A673 (cell line): ENCODE data around the gene DDX39A. TPM values are rescaled to one million over a fixed set of nuclear protein-coding genes. Genes with fewer than 3 reads are reported as not detected.
"Not testable (repeated sequence)": the region's sequence is repeated elsewhere in the genome, so short reads cannot be mapped to it uniquely, and the experiment has no call there.

Source experiments
- BruUV-seq: library from RNA; stranded (reverse); fragments of 400-500 nt; replicated peaks from 2 replicates; lab custom pipeline; 2021; lab: Mats Ljungman, UMichigan
- CTCF ChIA-PET: fragments of 300-600 bp; sonication (Branson Sonifier 250); formaldehyde crosslinking; loops from one replicate; lab custom pipeline; 2022; ENCODE audit warnings: antibody characterized with exemption; lab: Charles Lee
- POLR2A ChIA-PET: fragments of 300-600 bp; sonication (Branson Sonifier 250); formaldehyde crosslinking; loops from one replicate; lab custom pipeline; 2022; ENCODE audit warnings: antibody characterized with exemption; ENCODE audit not compliant: low non-redundant PET; lab: Charles Lee
- DNase-seq: peaks from one replicate; pipeline ENCODE4 v3.0.0-alpha.2; 2015; ENCODE audit warnings: low spot score
- H3K27ac ChIP-seq: fragments of 200-600 bp; sonication (generic); 2 replicates; pipeline ENCODE4 v1.5.1; 2016; ENCODE audit warnings: mixed run types, low read depth, mild to moderate bottlenecking, mixed read lengths, antibody characterized with exemption, low read length; ENCODE audit not compliant: poor library complexity, severe bottlenecking
- H3K27me3 ChIP-seq: fragments of 200-600 bp; sonication (generic); replicated peaks from 2 replicates; pipeline ENCODE4 v1.6.1; 2017; ENCODE audit warnings: mixed run types, low read depth, mild to moderate bottlenecking, mixed read lengths, antibody characterized with exemption, low read length; ENCODE audit not compliant: insufficient read depth, poor library complexity
- H3K36me3 ChIP-seq: fragments of 200-600 bp; sonication (generic); 2 replicates; pipeline ENCODE4 v1.6.1; 2016; ENCODE audit warnings: mixed run types, mild to moderate bottlenecking, mixed read lengths, antibody characterized with exemption, low read length; ENCODE audit not compliant: insufficient read depth, poor library complexity, severe bottlenecking
- H3K4me1 ChIP-seq: fragments of 200-600 bp; sonication (generic); 2 replicates; pipeline ENCODE4 v1.6.1; 2017; ENCODE audit warnings: mixed run types, mild to moderate bottlenecking, mixed read lengths, antibody characterized with exemption, low read length; ENCODE audit not compliant: insufficient read depth, poor library complexity, severe bottlenecking
- H3K4me3 ChIP-seq: fragments of 200-600 bp; sonication (generic); 2 replicates; pipeline ENCODE4 v1.5.1; 2016; ENCODE audit warnings: low read depth, mixed run types, mild to moderate bottlenecking, mixed read lengths, low read length; ENCODE audit not compliant: poor library complexity, severe bottlenecking
- H3K9me3 ChIP-seq: fragments of 200-600 bp; sonication (generic); 2 replicates; pipeline ENCODE4 v1.6.1; 2016; ENCODE audit warnings: mixed run types, low read depth, mild to moderate bottlenecking, mixed read lengths, antibody characterized with exemption, low read length; ENCODE audit not compliant: poor library complexity, severe bottlenecking
- CTCF ChIP-seq: fragments of 300-800, 200-600 bp; sonication (generic); conservative IDR thresholded peaks from 2 replicates; pipeline ENCODE4 v1.5.1; 2017; ENCODE audit warnings: low read depth, mild to moderate bottlenecking, antibody characterized with exemption, low read length, moderate library complexity, mixed read lengths
- EZH2 ChIP-seq: fragments of 200-600 bp; sonication (generic); IDR thresholded peaks from 2 replicates; pipeline ENCODE4 v1.6.1; 2017; ENCODE audit warnings: borderline replicate concordance, low read depth, mild to moderate bottlenecking, mixed read lengths, antibody characterized with exemption, low read length; ENCODE audit not compliant: poor library complexity, severe bottlenecking
- intact Hi-C: fragments of 100-400 bp; cut with micrococcal nuclease; formaldehyde crosslinking; loops from one replicate; pipeline ENCODE4 v1.10.0; 2022; ENCODE audit not compliant: unreplicated experiment
- total RNA-seq: library from RNA; stranded (reverse); gene quantifications from 2 replicates; pipeline ENCODE4 v1.2.3, GENCODE V29; 2021

DDX39A gene
- total RNA-seq, 1 experiment from 2014 or later, result 223 TPM

DNA sequence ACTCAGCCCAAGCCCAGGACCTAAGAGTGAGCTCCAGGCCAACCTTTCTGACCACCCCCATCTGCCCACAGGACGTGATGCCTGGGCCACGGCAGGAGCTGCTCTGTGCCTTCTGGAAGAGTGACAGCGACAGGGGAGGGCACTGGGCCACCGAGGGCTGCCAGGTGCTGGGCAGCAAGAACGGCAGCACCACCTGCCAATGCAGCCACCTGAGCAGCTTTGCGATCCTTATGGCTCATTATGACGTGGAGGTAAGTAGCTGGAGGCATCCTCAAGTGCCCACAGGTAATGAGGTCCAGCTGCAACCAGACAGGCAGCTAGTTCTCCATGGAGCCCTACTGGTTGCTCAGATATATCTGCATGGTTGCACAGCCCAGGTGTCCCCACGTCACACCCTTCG is 14.8 kb downstream of the DDX39A start:
- no peak for TF ChIP-seq CTCF
- TF ChIP-seq EZH2, result no peak
- POLR2A ChIA-PET, result no interaction called here
- Histone ChIP-seq H3K9me3 (no peaks in the 10 kb centered on the region), H3K4me3 (no peak overlapping the region), H3K27ac (no peak overlapping the region), H3K36me3 (peaks cover 39% of the 10 kb centered on the region), H3K4me1 (peaks cover 12% of the 10 kb centered on the region), H3K27me3 (no peaks in the 10 kb centered on the region)
- CTCF ChIA-PET, result interaction anchor here (0.8 kb wide), 1 partner anchor 186 kb away, joined by 3 read pairs; no protein-coding TSS in a partner anchor
- DNase-seq, result no peak
- intact Hi-C loops, result no loop called here
- no TSS peak for BruUV-seq

- DNase-seq, H3K4me3 ChIP-seq, H3K27me3 ChIP-seq, H3K27ac ChIP-seq, H3K9me3 ChIP-seq, BruUV-seq, intact Hi-C loops, POLR2A ChIA-PET, CTCF ChIA-PET: not testable (repeated sequence)
- Histone ChIP-seq H3K36me3 (peaks cover 29% of the 10 kb centered on the region), H3K4me1 (peaks cover 12% of the 10 kb centered on the region)
Observed at GRCh38 chr19:14403145-14403930, 15.8 kb downstream of the DDX39A start.

DNA sequence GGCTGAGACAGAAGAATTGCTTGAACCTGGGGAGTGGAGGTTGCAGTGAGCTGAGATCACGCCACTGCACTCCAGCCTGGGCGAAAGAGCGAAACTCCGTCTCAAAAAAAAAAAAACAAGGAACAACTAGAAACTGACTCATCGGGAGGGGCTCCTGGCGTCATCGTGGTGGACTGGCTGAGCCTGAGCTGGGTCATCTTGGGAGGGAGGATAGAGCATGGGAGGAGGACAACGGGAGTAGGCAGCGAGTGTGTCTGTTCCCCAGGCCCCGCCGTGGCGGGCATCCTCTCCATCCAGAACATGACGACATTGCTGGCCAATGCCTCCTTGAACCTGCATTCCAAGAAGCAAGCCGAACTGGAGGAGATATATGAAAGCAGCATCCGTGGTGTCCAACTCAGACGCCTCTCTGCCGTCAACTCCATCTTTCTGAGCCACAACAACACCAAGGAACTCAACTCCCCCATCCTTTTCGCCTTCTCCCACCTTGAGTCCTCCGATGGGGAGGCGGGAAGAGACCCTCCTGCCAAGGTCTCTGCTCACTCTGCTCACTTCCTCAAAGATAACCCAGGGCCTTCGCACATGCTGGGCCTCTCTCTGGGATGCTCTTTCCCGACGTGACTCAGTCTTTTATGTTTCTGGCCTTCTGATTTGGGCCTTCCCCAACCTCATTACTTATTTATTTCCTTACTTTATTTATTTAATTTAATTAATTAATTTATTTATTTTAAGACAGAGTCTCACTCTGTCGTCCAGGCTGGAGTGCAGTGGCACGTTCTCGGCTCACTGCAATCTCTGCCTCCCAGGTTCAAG is 16.6 kb downstream of the DDX39A start:
- peaks cover 12% of the 10 kb centered on the region for H3K4me1 ChIP-seq
- POLR2A ChIA-PET, result no interaction called here
- no TSS peak for BruUV-seq
- no peak for TF ChIP-seq CTCF
- TF ChIP-seq EZH2, result no peak
- no peaks in the 10 kb centered on the region for H3K9me3 ChIP-seq
- H3K36me3 ChIP-seq, result peaks cover 21% of the 10 kb centered on the region
- CTCF ChIA-PET, result no interaction called here
- no peaks in the 10 kb centered on the region for H3K27me3 ChIP-seq
- no peak overlapping the region for H3K4me3 ChIP-seq
- intact Hi-C loops, result no loop called here
- no peak for DNase-seq
- no peak overlapping the region for H3K27ac ChIP-seq
